ENCODE results near the gene CAP2.

- TF ChIP-seq CTCF (conservative IDR thresholded peaks at IDR 0.05 in 1 of 2, IDR thresholded peaks at IDR 0.05 in 1 of 2; ENCODE audit: low read depth in 1 of 2, low read length in 2 of 2), result no peak
- no peak for TF ChIP-seq EZH2 (IDR thresholded peaks at IDR 0.05; ENCODE audit: low read length, missing control alignments)
Observed at GRCh38 chr6:17542243-17542642, 148.8 kb downstream of the CAP2 start.
